NCI-H526 (cell line): ENCODE results near the gene PMP22.
"Not testable (repeated sequence)": the region's sequence is repeated elsewhere in the genome, so short reads cannot be mapped to it uniquely, and the experiment has no call there.

Experiments used
- DNase-seq, 2 experiments: peaks; one replicate each; lab custom pipeline; 2025; lab: John Stamatoyannopoulos, UW

PMP22 gene

DNA sequence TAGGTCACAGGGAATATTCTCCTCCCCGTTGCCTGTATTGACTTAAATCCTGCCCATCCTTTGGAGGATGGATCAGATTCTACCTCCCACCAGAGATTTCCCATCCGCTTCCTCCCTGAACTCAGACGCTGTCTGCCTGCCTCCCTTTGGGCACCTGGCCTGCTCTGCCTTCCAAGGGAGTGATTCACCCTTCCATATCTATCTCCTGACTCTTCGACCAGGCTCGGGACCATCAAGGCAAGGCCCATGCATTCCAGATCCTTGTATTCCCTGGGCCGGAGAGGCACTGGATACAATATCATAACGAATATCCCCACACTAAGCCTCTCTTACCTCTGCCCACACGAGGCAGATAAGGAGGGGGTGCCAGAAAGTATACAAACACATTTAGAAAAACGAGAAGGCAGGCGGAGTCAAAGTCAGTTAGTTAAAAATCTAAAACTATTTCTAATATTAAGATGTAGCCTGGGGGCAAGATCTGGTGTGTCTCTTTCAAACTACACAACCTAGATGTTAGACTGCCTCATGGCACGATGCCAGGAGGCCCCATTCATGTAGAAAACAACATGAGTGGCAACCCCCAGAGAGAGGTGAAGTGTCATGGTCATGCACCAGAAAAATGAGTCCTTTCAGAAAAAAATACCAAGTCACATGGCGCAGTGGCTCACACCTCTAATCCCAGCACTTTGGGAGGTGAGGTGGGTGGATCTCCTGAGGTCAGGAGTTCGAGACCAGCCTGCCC is 9.2 kb downstream of the PMP22 start:
- DNase-seq: no peak

- no peak for DNase-seq
These were observed 14.8 kb downstream of the PMP22 start for GRCh38 chr17:15250135-15250860.

DNA sequence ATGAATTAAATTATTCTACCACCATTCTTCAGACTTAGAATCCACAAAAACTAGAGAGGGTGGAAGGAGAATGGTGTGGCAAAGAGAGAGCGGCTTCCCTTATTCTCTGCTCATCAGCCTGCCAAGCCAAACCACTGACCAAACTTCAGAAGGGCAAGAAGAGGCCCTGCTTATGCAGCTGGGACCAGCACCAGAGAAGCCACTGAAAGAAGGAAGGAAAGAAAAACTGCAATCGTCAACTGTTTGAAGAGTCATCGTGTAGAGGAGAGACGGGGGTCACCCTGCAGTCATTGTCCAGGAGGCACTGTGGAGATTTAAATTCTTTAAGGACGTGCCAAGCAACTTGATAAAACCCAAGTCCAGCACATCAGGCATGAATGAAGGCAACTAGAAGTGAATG is 15.6 kb downstream of the PMP22 start:
- no peak for DNase-seq

GRCh38 chr17:15247891-15248529 is 17.1 kb downstream of the PMP22 start:
- DNase-seq: peak in 1 of 2 experiments; percentile 18

- no peak for DNase-seq
These were observed 20.1 kb downstream of the PMP22 start for GRCh38 chr17:15245054-15245453.

DNA sequence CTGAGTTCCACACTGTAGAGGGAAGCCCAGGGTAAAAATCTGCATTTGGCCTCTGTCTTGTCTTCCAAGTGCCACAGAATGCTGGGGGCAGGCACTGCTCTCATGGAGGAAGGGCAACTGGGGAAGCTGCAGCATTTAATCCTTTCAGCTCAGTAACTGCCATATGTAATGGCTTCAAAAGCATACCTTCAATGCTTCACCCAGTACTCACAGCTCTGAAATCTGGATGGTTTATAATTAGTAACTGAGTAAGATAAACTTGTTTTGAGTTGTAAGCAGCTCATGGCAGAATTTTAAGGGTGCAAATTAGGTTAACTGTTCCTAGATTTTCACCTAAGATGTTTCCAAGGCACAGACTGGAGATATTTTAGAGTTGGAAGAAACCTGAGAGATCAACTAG is 24.5 kb downstream of the PMP22 start:
- no peak for DNase-seq

- DNase-seq: no peak
These were observed 25.6 kb downstream of the PMP22 start for GRCh38 chr17:15239491-15239890.

- DNase-seq: no peak
These were observed 26.3 kb downstream of the PMP22 start for GRCh38 chr17:15238676-15239422.

GRCh38 chr17:15238057-15238456 is 27.1 kb downstream of the PMP22 start:
- DNase-seq: no peak

DNA sequence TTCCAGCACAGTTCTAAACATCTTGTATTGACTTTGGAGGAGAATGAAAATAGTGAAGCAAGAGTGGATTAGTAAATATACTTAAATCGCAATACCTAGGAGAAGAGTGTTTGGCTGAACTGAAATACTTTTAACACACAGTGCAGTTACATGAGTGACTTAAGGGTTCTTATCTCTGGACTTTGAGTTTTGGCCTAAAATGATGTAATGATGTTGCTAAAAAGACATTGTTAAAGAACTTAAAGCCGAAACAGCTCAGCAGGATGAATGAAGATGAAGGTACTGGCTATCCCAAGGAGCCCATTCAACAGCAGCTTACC is 28.1 kb downstream of the PMP22 start:
- no peak for DNase-seq

DNA sequence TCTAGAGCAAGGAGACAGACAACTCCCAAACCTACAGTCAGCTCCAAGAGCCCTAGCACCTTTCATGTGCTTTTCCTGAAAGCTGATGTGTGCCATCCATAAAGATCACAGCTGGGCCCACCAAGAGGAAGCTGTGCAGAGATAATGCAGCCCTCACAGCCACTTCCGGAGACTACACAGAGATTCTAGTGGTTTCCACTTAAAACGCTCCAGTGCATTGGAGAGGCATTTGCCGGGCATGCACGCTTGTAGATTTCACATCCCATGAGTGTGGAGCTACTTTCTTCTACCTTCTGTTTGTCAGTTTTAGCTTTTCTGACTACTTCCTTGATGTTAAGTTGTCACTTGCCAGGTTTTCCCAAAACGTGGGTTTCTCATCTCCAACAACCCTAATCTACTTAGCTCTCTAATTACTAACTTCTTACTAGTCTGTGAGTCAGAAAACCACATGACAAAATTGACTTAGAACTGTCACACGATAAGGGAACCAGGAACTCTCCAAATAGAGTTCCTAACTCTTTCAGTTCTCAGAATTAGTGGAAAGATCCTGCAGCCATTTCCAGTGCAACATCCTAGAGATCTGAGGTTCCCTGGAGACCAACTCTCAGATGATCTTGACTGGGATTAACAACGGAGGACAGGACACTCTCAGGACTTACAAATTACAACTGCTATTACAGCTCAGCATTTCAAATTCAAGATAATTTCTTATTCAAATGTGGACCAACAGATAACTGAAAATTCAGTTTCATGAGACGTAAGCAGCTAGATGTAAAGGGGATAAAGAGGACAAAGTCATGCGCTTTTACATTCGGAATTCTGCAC is 28.6 kb downstream of the PMP22 start:
- peak in 1 of 2 experiments; percentile 4 for DNase-seq

DNA sequence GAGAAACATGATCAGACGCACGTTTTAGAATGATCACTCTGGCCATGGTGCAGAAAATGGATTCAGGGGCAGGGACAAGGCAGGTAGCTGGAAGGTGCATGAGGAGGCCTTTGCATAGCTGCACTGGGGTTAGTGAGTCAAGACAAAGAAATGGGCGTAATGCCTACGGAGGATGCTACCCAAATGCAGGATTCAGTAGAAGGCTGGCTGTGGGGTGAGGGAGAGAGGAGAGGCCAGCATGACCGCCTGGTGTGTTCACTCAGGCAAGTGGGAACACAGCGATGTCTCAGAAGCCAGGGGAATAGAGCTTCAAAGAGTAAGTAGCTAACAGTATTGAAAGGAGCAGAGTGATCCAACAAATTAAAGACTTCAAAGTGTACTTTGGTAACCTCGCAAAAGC is 31.2 kb downstream of the PMP22 start:
- DNase-seq: no peak

- peak in 1 of 2 experiments; percentile 8 for DNase-seq
These were observed 31.9 kb downstream of the PMP22 start for GRCh38 chr17:15233022-15233805.

- DNase-seq: no peak
These were observed 32.6 kb downstream of the PMP22 start for GRCh38 chr17:15232517-15232915.

DNA sequence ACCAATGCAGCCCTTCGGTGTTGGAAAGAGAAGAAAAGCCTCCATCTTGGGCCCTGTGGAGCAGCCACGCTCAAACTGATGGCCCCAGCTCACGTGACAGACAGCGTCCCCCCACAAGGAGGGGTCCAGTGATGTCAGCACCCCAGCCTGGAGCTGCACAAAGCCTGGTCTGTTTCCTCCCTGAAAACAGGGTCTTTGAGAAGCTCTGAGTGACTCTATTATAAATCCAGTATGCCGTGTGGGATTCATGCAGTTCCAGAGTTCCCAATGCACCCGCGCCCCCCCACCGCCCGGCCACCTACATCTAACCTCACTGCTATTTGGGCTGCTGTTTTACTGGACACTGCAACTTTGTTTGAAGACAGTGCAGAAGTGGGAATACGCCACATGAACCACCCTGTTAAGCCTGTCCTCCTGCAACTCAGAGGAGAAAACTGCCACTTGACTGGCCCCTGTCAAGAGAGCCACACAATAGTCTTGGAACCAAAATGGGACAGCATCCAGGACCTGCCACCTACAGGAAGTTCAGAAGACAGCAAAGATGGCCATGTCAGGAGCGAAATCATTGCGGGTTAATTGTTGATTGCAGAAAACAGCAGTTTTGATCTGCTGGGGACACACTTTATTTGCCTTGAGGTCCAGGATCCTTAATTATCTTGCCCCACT is 33.1 kb downstream of the PMP22 start:
- DNase-seq: no peak

GRCh38 chr17:15230866-15231265 is 34.3 kb downstream of the PMP22 start:
- DNase-seq: no peak

GRCh38 chr17:15221827-15222226 is 43.3 kb downstream of the PMP22 start:
- DNase-seq: not testable (repeated sequence)

DNA sequence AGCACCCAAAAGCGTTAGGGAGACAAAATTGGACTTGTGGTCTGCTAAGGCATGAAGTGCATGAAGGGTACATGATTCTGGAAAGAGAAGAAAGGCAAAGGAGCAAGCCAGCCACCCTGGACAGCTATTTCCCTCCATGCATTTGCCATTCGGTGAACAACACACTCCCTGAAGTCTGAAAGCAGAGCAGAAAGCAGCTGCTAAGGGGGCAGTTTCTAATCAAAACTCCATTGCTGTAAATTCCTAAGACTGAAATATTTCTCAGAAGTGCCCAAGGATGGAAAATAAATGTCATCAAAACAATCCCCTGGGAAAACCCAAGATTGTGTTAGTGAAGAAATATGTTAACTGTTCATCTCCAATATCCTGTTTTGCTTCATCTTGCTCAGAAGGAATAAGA is 44.3 kb downstream of the PMP22 start:
- no peak for DNase-seq

DNA sequence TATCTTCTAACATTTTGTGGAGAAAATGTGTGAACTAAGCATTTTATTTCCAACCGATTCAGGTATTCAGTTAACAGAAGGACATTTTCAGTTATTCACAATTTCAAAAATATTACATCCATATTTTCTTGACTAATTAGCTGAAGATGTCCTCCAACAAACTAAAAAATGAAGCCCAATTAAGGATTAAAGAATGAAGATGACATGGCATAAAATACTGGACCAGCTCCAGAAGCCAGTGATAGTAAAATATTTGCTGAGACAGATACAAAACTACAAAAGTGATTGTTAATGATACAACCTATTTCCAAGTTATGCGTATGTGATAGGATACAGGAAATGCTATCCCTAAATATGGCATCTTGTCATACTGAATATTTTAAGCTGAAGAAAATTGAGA is 48.6 kb downstream of the PMP22 start:
- no peak for DNase-seq

DNA sequence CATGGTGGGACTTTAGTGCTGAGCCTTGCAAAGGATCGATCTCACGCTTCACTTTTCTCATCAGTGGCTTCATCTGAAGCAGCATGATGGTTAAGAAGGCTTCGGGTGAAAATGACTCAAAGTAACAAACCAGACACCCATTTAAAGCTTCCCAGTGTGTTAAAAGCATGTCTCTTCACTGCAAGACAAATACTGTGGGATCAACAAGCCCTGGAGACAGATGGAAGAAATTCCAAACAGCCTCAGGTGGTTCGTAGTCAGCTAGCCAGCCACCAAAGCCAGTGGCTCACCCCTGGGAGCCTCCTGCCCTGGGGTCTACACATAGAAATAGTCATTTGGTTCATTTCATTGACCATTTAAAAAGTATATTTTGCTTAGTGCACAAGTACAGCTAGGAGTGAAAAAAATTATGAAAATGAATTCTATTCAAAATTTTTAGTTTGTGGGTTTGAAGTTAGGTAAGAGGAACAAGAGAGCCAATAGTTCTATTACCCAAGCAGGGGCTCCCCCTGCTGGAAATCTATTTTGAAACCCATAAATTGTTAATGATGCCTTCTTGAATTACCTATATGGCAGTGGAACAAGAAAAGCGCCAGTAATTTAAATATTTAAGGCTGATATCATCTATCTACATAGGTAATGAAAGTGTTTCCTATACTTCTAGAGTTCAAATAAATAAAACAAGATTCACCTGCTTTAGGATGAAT is 51.6 kb downstream of the PMP22 start:
- peak in 1 of 2 experiments; percentile 23 for DNase-seq
